Measurements from ENCODE around the gene HM13. TPM values are rescaled to one million over a fixed set of nuclear protein-coding genes. Genes with fewer than 3 reads are reported as not detected.

The HM13 gene
- total and polyA plus RNA-seq, 11 donors = 22.3 to 119 (median 41.0) TPM

DNA sequence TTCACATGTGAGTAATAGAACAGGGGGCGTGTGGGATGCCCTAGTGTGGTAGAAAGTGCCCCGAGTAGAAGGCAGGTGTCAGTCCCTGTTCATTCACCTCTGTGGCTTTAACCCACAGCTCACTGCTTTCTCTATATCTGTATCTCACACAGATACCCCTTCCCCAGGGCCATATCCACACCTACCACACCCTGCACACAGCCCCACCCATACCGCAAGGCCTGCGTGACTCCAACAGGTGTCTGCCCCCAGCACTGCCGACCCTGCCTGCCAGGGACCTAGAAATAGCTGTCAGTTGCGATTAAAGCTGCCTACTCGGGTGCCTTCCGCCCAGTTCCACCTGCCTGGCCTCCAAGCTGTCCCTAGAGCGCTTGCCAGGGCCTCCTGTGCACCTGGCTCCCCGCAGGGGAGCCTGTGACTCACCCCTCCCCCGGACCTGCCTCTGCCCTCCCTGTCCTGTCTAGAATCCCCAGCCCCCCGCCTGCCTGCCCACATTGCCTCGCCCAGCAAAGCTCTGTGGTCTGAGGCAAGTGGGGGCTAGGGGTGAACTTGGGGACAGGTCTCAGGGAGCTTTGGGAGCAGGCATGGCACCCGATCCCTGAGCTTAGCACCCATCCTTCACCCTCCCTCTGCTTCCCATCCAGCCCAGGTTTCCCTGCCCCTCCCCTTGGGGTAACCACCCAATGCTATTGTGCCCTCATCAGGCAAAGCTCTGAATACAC lies 52.6 kb downstream of the HM13 start:
- no peak for TF ChIP-seq POLR2A (IDR thresholded peaks at IDR 0.05)
- TF ChIP-seq, protein P1, sequence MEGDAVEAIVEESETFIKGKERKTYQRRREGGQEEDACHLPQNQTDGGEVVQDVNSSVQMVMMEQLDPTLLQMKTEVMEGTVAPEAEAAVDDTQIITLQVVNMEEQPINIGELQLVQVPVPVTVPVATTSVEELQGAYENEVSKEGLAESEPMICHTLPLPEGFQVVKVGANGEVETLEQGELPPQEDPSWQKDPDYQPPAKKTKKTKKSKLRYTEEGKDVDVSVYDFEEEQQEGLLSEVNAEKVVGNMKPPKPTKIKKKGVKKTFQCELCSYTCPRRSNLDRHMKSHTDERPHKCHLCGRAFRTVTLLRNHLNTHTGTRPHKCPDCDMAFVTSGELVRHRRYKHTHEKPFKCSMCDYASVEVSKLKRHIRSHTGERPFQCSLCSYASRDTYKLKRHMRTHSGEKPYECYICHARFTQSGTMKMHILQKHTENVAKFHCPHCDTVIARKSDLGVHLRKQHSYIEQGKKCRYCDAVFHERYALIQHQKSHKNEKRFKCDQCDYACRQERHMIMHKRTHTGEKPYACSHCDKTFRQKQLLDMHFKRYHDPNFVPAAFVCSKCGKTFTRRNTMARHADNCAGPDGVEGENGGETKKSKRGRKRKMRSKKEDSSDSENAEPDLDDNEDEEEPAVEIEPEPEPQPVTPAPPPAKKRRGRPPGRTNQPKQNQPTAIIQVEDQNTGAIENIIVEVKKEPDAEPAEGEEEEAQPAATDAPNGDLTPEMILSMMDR (IDR thresholded peaks at IDR 0.05) = no peak
- intact Hi-C loops (cut with DNase I) = loop anchor here in 2 of 10 donors (10.0 kb wide), 2 partner anchors 158 to 168 kb away; partner anchors contain the start of genes BCL2L1 (in 1 of the 2) and TPX2 (in 1 of the 2)
- Histone ChIP-seq H3K27ac (no peak overlapping the region), H3K27me3 (no peaks in the 10 kb centered on the region), H3K4me1 (peaks cover 0 to 44% (median 23%) of the 10 kb centered on the region in 12 donors), H3K36me3 (peaks cover 0 to 86% (median 38%) of the 10 kb centered on the region in 9 donors), H3K9me3 (no peaks in the 10 kb centered on the region), H3K4me3 (no peak overlapping the region)
- ATAC-seq (no peak), DNase-seq (no peak)
- WGBS, 4 donors = 80 to 86% (median 85%) methylated on average over 12 to 14 of the region's 14 CpGs

DNA sequence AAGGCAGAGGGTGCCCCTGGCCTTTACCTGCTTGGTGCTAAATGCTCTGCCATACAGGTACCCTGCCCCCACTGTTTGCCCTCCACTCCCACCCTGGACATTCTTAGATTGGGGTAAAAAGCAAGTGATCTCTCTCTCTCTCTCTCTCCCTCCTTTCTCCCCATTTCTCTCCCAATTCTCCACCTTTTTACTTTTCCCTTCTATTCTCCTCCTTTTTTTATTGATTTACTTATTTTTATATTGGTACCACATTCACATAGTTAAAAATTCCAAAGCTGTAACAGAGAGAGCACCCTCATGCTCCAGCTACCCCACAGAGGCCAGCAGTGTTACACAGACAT lies 53.1 kb downstream of the HM13 start:
- ATAC-seq = no peak
- peaks cover 0 to 81% (median 33%) of the 10 kb centered on the region in 9 donors for H3K36me3 ChIP-seq
- intact Hi-C loops (cut with DNase I) = loop anchor here in 2 of 10 donors (10.0 kb wide), 2 partner anchors 157 to 167 kb away; partner anchors contain the start of genes BCL2L1 (in 1 of the 2) and TPX2 (in 1 of the 2)

DNA sequence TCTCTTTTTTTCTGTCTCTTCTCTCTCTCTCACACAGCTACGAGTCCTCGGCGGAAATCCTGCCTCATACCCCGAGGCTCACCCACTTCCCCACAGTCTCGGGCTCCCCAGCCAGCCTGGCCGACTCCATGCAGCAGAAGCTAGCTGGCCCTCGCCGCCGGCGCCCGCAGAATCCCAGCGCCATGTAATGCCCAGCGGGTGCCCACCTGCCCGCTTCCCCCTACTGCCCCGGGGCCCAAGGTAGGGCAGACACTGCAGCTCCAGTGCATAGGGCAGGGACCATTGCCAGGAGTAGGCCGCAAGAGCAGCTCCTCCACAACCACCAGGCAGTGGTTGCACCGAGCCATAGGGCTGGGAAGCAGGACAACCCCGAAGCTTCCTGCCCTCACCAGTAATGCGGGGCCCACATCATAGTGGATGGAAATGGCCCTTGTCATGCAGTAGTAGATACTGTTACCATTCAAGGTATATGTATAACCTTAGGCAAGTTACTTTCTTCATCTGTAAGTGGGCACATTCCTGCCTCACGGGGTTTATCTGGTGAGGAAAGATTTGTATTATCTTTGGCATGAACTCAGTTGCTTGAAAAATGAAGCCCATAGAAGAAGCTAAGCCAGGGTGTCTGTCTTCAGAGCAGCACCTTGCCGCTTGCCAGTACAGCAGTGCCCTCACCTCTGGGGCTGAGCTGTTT lies 53.9 kb downstream of the HM13 start:
- Histone ChIP-seq H3K27ac (peak overlapping the region in 8 of 12 donors; percentile 9 to 98 (median 90)), H3K36me3 (peaks cover 0 to 72% (median 31%) of the 10 kb centered on the region in 9 donors), H3K9me3 (no peaks in the 10 kb centered on the region), H3K27me3 (no peaks in the 10 kb centered on the region), H3K4me3 (no peak overlapping the region), H3K4me1 (peaks cover 0 to 50% (median 29%) of the 10 kb centered on the region in 12 donors)
- intact Hi-C loops (cut with DNase I) = loop anchor here in 3 of 10 donors (2.0 to 10.0 kb wide), 3 partner anchors 45 to 167 kb away; partner anchors contain the start of genes BCL2L1 (in 1 of the 3) and TPX2 (in 1 of the 3)
- TF ChIP-seq, protein P1 (IDR thresholded peaks at IDR 0.05) = no peak
- no peak for TF ChIP-seq POLR2A (IDR thresholded peaks at IDR 0.05)
- ATAC-seq (no peak), DNase-seq (no peak)
- 75 to 81% (median 79%) methylated on average over 19 to 21 of the region's 21 CpGs for WGBS, 4 donors

More for the DNA sequence above, 53.1 kb downstream of the HM13 start:
- DNase-seq = no peak
- no peak overlapping the region for H3K4me3 ChIP-seq
- no peak for TF ChIP-seq POLR2A (IDR thresholded peaks at IDR 0.05)
- TF ChIP-seq, protein P1 (IDR thresholded peaks at IDR 0.05) = no peak
- no peaks in the 10 kb centered on the region for H3K27me3 ChIP-seq
- H3K9me3 ChIP-seq = no peaks in the 10 kb centered on the region
- H3K27ac ChIP-seq = peak overlapping the region in 2 of 12 donors; percentile 88 to 91
- peaks cover 0 to 50% (median 29%) of the 10 kb centered on the region in 12 donors for H3K4me1 ChIP-seq

DNA sequence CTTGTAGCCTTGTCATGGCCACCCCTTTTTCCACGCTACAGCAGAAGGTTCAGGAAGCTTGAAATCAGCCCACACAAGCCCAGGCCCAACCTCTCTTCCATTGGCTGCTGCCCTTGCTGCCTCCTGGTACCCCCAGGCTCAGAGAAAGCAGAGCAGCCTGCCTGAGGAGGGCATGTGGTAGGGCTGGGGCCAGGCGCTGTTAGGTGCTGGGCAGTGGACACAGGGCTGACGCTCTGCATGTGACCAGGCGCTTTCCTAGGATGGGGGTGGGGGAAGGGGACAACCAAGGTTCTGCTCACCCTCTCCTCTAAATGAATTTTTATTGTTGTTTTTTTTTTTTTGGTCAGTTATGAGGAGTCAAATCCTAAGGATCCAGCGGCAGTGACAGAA lies 54.5 kb downstream of the HM13 start:
- peaks cover 0 to 66% (median 30%) of the 10 kb centered on the region in 9 donors for H3K36me3 ChIP-seq
- ATAC-seq = no peak

More for the DNA sequence above, 54.5 kb downstream of the HM13 start:
- no peaks in the 10 kb centered on the region for H3K9me3 ChIP-seq
- no peaks in the 10 kb centered on the region for H3K27me3 ChIP-seq
- intact Hi-C loops (cut with DNase I) = loop anchor here in 6 of 10 donors (1.0 to 10.0 kb wide), 5 partner anchors 43 to 166 kb away; partner anchors contain the start of genes BCL2L1 (in 1 of the 6) and TPX2 (in 1 of the 6)
- no peak for DNase-seq
- no peak for TF ChIP-seq POLR2A (IDR thresholded peaks at IDR 0.05)
- TF ChIP-seq, protein P1 (IDR thresholded peaks at IDR 0.05) = no peak
- H3K27ac ChIP-seq = peak overlapping the region; percentile 29 to 98 (median 89)
- peaks cover 0 to 52% (median 34%) of the 10 kb centered on the region in 12 donors for H3K4me1 ChIP-seq
- WGBS, 4 donors = 74 to 91% (median 87%) methylated on average over 5 of the region's 5 CpGs
- no peak overlapping the region for H3K4me3 ChIP-seq
